GM12865 (cell line): ENCODE data around the gene ZNRF3.

ENCODE experiments used
- DNase-seq: peaks from one replicate; pipeline ENCODE4 v3.0.0; 2010; ENCODE audit warnings: low read depth
- H3K4me3 ChIP-seq: 2 replicates; pipeline ENCODE4 v1.5.1; 2011; ENCODE audit warnings: mild to moderate bottlenecking, low read depth, low read length, control low read depth
- TF ChIP-seq, protein P1 (sequence below): IDR thresholded peaks from 2 replicates; pipeline ENCODE4 v1.5.1; 2011; ENCODE audit warnings: low read length, control low read depth, low read depth, inconsistent platforms; ENCODE audit not compliant: insufficient read depth; ENCODE audit errors: missing control alignments

Gene ZNRF3

DNA sequence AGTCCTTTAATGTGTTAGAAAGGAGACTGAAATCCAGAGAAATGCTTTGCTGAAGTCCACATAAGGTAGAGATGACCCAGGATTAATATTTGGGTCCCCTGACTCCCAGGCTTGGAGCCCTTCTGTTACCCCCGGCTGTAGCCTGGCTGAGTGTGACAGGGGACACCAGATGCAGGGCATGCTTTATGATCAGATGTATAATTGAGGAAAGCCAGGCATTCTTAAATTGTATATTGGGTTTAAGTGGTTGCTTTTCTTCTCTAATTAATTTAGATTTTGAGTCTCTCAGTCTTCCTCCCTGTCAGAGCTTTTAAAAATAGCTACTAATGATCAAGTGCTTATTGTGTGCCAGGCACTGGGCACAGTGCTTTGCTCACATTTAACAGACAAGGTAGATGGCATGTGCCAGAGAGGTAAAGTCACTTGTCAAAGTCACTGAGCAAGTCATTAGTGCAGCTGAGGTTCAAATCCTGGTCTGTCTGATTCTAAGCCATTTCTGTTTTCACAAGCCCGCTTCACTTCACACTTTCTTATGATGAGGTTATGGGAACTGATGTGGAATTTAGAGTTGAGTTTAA is 7.9 kb downstream of the ZNRF3 start:
- no peak overlapping the region for H3K4me3 ChIP-seq
- no peak for DNase-seq
- TF ChIP-seq, protein P1, sequence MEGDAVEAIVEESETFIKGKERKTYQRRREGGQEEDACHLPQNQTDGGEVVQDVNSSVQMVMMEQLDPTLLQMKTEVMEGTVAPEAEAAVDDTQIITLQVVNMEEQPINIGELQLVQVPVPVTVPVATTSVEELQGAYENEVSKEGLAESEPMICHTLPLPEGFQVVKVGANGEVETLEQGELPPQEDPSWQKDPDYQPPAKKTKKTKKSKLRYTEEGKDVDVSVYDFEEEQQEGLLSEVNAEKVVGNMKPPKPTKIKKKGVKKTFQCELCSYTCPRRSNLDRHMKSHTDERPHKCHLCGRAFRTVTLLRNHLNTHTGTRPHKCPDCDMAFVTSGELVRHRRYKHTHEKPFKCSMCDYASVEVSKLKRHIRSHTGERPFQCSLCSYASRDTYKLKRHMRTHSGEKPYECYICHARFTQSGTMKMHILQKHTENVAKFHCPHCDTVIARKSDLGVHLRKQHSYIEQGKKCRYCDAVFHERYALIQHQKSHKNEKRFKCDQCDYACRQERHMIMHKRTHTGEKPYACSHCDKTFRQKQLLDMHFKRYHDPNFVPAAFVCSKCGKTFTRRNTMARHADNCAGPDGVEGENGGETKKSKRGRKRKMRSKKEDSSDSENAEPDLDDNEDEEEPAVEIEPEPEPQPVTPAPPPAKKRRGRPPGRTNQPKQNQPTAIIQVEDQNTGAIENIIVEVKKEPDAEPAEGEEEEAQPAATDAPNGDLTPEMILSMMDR: no peak

DNA sequence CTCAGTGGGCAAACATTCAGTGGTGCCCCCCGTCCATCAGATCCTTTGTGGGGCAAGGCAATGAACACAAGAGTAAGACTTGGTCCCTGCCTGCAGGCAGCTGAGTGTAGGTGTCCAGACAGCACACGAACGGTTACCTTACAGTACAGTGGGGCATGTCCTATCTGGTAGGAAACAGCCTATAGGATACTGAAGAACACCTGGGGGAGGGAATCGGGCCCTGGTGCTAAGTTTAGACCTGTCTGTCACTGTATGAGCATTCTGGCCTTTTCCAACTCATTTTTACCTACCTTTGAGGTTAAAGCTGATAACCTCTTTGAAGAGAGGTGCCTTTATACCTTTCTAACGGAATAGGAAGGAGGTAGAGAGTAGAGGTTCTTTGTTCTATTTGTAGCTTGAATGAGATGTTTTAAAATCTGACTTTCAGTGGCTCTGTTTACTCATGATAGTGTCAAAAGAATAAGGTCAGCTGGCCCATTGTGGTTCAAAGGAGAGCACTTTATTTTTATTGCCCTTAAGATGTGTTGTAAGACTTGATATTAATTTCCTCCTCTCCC is 8.9 kb downstream of the ZNRF3 start:
- no peak for DNase-seq
- TF ChIP-seq, protein P1: no peak
- no peak overlapping the region for H3K4me3 ChIP-seq

DNA sequence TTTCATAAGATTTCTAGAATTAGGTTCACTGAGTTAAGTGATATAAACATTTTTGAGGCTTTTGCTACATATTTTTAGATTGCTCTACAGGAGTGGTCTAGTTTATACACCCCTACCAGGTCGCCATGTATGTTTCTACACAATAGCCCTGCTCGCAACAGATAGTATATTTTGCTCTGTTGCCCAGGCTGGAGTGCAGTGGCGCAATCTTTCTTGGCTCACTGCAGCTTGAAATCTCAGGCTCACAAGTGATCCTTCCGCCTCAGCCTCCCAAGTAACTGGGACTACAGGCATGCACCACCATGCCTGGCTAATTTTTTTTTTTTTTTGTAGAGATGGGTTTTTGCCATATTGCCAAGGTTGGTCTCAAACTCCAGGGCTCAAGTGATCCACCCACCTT is 10.4 kb downstream of the ZNRF3 start:
- TF ChIP-seq, protein P1: no peak
- no peak overlapping the region for H3K4me3 ChIP-seq
- DNase-seq: no peak

DNA sequence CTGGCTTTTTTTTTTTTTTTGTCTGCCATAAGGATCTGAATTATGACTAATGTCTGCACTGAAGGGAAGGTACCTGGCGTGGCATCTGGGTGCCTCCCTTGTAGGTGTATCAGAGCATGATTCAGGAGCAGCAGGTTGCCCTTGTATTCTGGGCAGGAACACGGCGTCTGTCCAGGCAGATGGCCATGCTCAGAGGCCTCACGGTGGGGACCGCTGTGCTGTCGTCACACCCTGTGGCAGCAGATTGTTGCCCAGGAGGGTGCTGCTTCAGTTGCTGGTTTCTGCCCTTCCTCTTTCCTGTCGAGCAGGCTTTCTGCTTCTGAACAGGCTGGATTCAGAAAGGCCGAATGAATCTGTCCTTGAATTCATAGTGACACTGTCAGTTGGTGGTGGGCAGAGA is 11.0 kb downstream of the ZNRF3 start:
- no peak overlapping the region for H3K4me3 ChIP-seq
- no peak for DNase-seq
- TF ChIP-seq, protein P1: no peak

DNA sequence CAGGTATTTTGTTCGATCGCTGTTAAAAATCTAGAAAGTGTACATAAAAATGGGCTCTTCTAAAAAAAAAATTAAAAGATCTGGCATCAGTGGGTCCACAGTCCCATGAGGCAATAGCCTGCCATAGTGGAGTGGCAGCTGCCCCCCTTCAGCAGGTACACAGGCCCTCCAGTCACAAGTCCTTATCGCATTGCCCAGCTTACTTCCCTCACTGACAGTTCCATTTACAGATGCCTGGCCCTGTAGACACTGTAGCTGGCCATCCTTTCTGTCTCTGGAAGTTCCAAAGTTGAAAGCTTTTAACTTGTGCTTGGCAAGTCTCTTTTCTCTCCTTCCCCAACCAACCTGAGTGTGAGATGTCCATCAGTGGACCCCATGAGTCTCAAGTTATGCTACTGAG is 11.4 kb downstream of the ZNRF3 start:
- no peak overlapping the region for H3K4me3 ChIP-seq
- TF ChIP-seq, protein P1: no peak
- DNase-seq: no peak

DNA sequence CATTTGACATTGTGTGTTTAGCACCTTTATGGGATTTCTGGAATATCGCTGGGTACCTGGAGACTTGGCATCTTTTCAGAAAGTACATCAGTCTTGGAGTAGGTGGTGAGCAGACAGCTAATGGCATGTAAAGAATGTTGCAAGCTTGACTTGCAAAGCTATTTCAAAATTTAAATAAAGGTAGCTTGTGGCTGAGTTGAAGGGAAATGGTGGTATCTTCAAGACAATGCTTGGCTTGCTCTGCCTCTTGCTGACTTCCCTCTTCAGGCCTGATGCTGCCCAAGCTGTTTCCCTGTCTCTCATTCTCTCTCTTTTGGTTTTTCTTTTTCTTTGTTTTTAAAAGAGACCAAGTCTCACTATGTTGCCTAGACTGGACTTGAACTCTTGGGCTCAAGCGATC is 13.2 kb downstream of the ZNRF3 start:
- no peak overlapping the region for H3K4me3 ChIP-seq
- no peak for DNase-seq
- TF ChIP-seq, protein P1: no peak

DNA sequence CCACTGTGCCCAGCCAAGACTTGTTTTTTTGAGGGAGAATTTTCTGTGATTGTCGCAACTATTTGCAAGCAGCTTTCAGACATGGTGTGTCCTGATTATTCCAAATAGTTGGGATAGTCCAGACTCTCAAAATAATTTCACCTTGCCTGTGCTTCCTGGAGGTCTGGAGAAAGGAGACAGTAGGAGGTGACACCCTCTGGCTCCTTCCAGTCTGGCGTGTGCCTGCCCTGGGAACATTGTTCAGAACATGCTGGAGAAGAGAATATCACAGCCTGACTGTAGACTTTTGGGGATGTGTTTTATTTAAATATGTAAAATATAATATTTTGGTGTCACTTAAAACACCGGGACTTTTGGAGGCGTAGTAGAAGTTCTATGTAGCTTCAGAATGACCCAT is 14.9 kb downstream of the ZNRF3 start:
- no peak for DNase-seq
- TF ChIP-seq, protein P1: no peak
- H3K4me3 ChIP-seq: no peak overlapping the region
